HepG2 (cell line): Measurements from ENCODE around the gene SYN1. TPM values are rescaled to one million over a fixed set of nuclear protein-coding genes. Genes with fewer than 3 reads are reported as not detected.

Experiments used
- ARID5B ChIP-seq: IDR thresholded peaks from 2 replicates; pipeline ENCODE4 v1.4.0; 2020; ENCODE audit warnings: mild to moderate bottlenecking, missing genetic modification reagents
- FOXO1 ChIP-seq: sonication (generic); formaldehyde crosslinking; IDR thresholded peaks from 2 replicates; pipeline ENCODE4 v1.4.0; 2020; ENCODE audit warnings: missing genetic modification reagents
- GABPB1 ChIP-seq: IDR thresholded peaks from 2 replicates; pipeline ENCODE4 v1.6.1; 2016; ENCODE audit warnings: mild to moderate bottlenecking, missing genetic modification reagents, moderate library complexity, missing compliant biosample characterization
- HMGXB4 ChIP-seq, 2 experiments: sonication (generic) in 1 of 2; formaldehyde crosslinking in 1 of 2; IDR thresholded peaks; 2 replicates each; pipeline versions ENCODE4 v1.4.0 to v1.6.1; 2018 to 2020; ENCODE audit warnings: missing genetic modification reagents in 2 of 2, borderline replicate concordance in 1 of 2, low read depth in 1 of 2, mild to moderate bottlenecking in 1 of 2, missing biosample characterization in 1 of 2
- HNRNPLL ChIP-seq: fragments of 200-400 bp; formaldehyde crosslinking; IDR thresholded peaks from 2 replicates; pipeline ENCODE4 v1.6.1; 2017; ENCODE audit warnings: mild to moderate bottlenecking, low read depth, low read length; ENCODE audit not compliant: poor library complexity, severe bottlenecking
- KLF16 ChIP-seq, 2 experiments: sonication (generic) in 1 of 2; formaldehyde crosslinking in 1 of 2; IDR thresholded peaks; 2 replicates each; pipeline versions ENCODE4 v1.6.1 to v1.8.0; 2016 to 2023; ENCODE audit warnings: missing genetic modification reagents in 2 of 2, missing compliant biosample characterization in 1 of 2
- MYPOP ChIP-seq: sonication (generic); formaldehyde crosslinking; IDR thresholded peaks from 2 replicates; pipeline ENCODE4 v1.8.1; 2023; ENCODE audit warnings: mild to moderate bottlenecking, moderate library complexity, missing genetic modification reagents
- SP5 ChIP-seq: IDR thresholded peaks from 2 replicates; pipeline ENCODE4 v1.6.1; 2016; ENCODE audit warnings: low read depth, borderline replicate concordance
- YY1 ChIP-seq: IDR thresholded peaks from 2 replicates; pipeline ENCODE4 v1.6.1; 2011; ENCODE audit warnings: low read length, low read depth, moderate library complexity, mild to moderate bottlenecking; ENCODE audit not compliant: insufficient read depth, insufficient replicate concordance
- ZNF687 ChIP-seq: sonication (generic); formaldehyde crosslinking; IDR thresholded peaks from 2 replicates; pipeline ENCODE4 v1.5.1; 2020; ENCODE audit warnings: mild to moderate bottlenecking, missing genetic modification reagents, moderate library complexity
- polyA plus RNA-seq, 8 experiments: library from polyadenylated mRNA; depleted of rRNA in 3 of 8; stranded (reverse) in 7 of 8; unstranded in 1 of 8; fragments of >200 nt; fragmentation: Illumina TruSeq in 4 of 8; extraction: Trizol in 4 of 8; gene quantifications; 2 replicates each; pipeline versions ENCODE4 v1.2.1 to v1.2.3, GENCODE V29; 2011 to 2016; ENCODE audit warnings: low read depth in 4 of 8, missing spikeins in 1 of 8, mixed read lengths in 1 of 8; ENCODE audit not compliant: insufficient read depth in 1 of 8
- total RNA-seq, 5 experiments: library from RNA; depleted of rRNA; stranded (reverse); fragments of >200 nt; fragmentation: Illumina TruSeq; extraction: Trizol; gene quantifications; 2 replicates each; pipeline ENCODE4 v1.2.3, GENCODE V29; 2016; ENCODE audit warnings: low read depth in 1 of 5

SYN1 gene
- total and polyA plus RNA-seq, 2 of the 13 experiments (the other 11 are each of a cell fraction or from before 2014, with no cell fraction given), result not detected

GRCh38 chrX:47523297-47523696 lies 96.4 kb downstream of the SYN1 start (continued):
- TF ChIP-seq SP5 (CRISPR knock-in tag), result peak; percentile 36; the same call in 1 of the 2 replicates
- 0 out of 2 replicates have a peak, but pooled peaks have one; percentile 24 for TF ChIP-seq MYPOP (CRISPR knock-in tag)
- TF ChIP-seq YY1, result peak; percentile 28
- peak; percentile 61; the same call in 1 of the 2 replicates for TF ChIP-seq GABPB1 (CRISPR knock-in tag)
- TF ChIP-seq HMGXB4 (CRISPR knock-in tag; IDR thresholded peaks at IDR 0.05; ENCODE audit: borderline replicate concordance in 1 of 2, low read depth in 1 of 2), result peak in 1 of 2 experiments; percentile 42; a peak in 1 of 4 replicates
- peak; percentile 43; the same call in 1 of the 2 replicates for TF ChIP-seq ZNF687
- peak; percentile 78 for TF ChIP-seq HNRNPLL
- TF ChIP-seq ARID5B, result peak; percentile 19; the same call in 1 of the 2 replicates
- TF ChIP-seq KLF16 (CRISPR knock-in tag; IDR thresholded peaks at IDR 0.05), result peak in 1 of 2 experiments; percentile 23; a peak in 1 of 4 replicates
- TF ChIP-seq FOXO1, result 0 out of 2 replicates have a peak, but pooled peaks have one; percentile 18
